Measurements from ENCODE around the gene PMPCA.

The PMPCA gene

GRCh38 chr9:136410500-136411287, at the start of gene PMPCA, which contains the start of gene ENTR1:
TSS of gene PMPCA (plus strand) at chr9:136410658. CDS start at chr9:136410669, 11 bp downstream.
TSS of gene ENTR1 (minus strand) at chr9:136410614. CDS start at chr9:136410397, 217 bp downstream.
- in situ Hi-C loops (cut with HindIII; ENCODE audit: low pct_ligation_motif_present, low pct_unique_long_range_greater_than_20kb, low sequenced_read_pairs) = no loop called here
- DNase-seq = peak; percentile 87

- in situ Hi-C loops (cut with HindIII; ENCODE audit: low pct_ligation_motif_present, low pct_unique_long_range_greater_than_20kb, low sequenced_read_pairs) = no loop called here
- no peak for DNase-seq
These were observed 49.3 kb upstream of the PMPCA start for GRCh38 chr9:136361047-136361753.

GRCh38 chr9:136361754-136362449, 48.6 kb upstream of the PMPCA start:
- in situ Hi-C loops (cut with HindIII; ENCODE audit: low pct_ligation_motif_present, low pct_unique_long_range_greater_than_20kb, low sequenced_read_pairs) = no loop called here

GRCh38 chr9:136362450-136362784, 48.0 kb upstream of the PMPCA start:
- in situ Hi-C loops (cut with HindIII; ENCODE audit: low pct_ligation_motif_present, low pct_unique_long_range_greater_than_20kb, low sequenced_read_pairs) = no loop called here
- no peak for DNase-seq

More at GRCh38 chr9:136361754-136362449, 48.6 kb upstream of the PMPCA start:
- no peak for DNase-seq

- in situ Hi-C loops (cut with HindIII; ENCODE audit: low pct_ligation_motif_present, low pct_unique_long_range_greater_than_20kb, low sequenced_read_pairs) = no loop called here
- peak; percentile 88 for DNase-seq
These were observed 47.1 kb upstream of the PMPCA start, which contains the start of gene DNLZ for GRCh38 chr9:136363106-136363948. TSS of gene DNLZ (minus strand) at chr9:136363744. CDS start at chr9:136363714, 30 bp downstream.

- in situ Hi-C loops (cut with HindIII; ENCODE audit: low pct_ligation_motif_present, low pct_unique_long_range_greater_than_20kb, low sequenced_read_pairs) = no loop called here
- no peak for DNase-seq
These were observed 46.3 kb upstream of the PMPCA start for GRCh38 chr9:136363949-136364748.

- in situ Hi-C loops (cut with HindIII; ENCODE audit: low pct_ligation_motif_present, low pct_unique_long_range_greater_than_20kb, low sequenced_read_pairs) = no loop called here
- DNase-seq = no peak
These were observed 45.3 kb upstream of the PMPCA start for GRCh38 chr9:136364942-136365774.

- DNase-seq = no peak
- in situ Hi-C loops (cut with HindIII; ENCODE audit: low pct_ligation_motif_present, low pct_unique_long_range_greater_than_20kb, low sequenced_read_pairs) = no loop called here
These were observed 44.7 kb upstream of the PMPCA start for GRCh38 chr9:136365775-136366222.

- DNase-seq = no peak
- in situ Hi-C loops (cut with HindIII; ENCODE audit: low pct_ligation_motif_present, low pct_unique_long_range_greater_than_20kb, low sequenced_read_pairs) = no loop called here
These were observed 43.6 kb upstream of the PMPCA start for GRCh38 chr9:136366826-136367225.

- in situ Hi-C loops (cut with HindIII; ENCODE audit: low pct_ligation_motif_present, low pct_unique_long_range_greater_than_20kb, low sequenced_read_pairs) = no loop called here
- DNase-seq = no peak
These were observed 42.9 kb upstream of the PMPCA start for GRCh38 chr9:136367296-136368145.

- in situ Hi-C loops (cut with HindIII; ENCODE audit: low pct_ligation_motif_present, low pct_unique_long_range_greater_than_20kb, low sequenced_read_pairs) = no loop called here
- no peak for DNase-seq
These were observed 42.3 kb upstream of the PMPCA start for GRCh38 chr9:136368190-136368589.

GRCh38 chr9:136370037-136370436, 40.4 kb upstream of the PMPCA start:
- no peak for DNase-seq
- in situ Hi-C loops (cut with HindIII; ENCODE audit: low pct_ligation_motif_present, low pct_unique_long_range_greater_than_20kb, low sequenced_read_pairs) = no loop called here

- in situ Hi-C loops (cut with HindIII; ENCODE audit: low pct_ligation_motif_present, low pct_unique_long_range_greater_than_20kb, low sequenced_read_pairs) = no loop called here
- no peak for DNase-seq
These were observed 39.5 kb upstream of the PMPCA start for GRCh38 chr9:136370687-136371532.

- DNase-seq = no peak
- in situ Hi-C loops (cut with HindIII; ENCODE audit: low pct_ligation_motif_present, low pct_unique_long_range_greater_than_20kb, low sequenced_read_pairs) = no loop called here
These were observed 39.0 kb upstream of the PMPCA start for GRCh38 chr9:136371533-136371880.

GRCh38 chr9:136372006-136372405, 38.5 kb upstream of the PMPCA start:
- DNase-seq = no peak
- in situ Hi-C loops (cut with HindIII; ENCODE audit: low pct_ligation_motif_present, low pct_unique_long_range_greater_than_20kb, low sequenced_read_pairs) = no loop called here
